Ovary (tissue), 9 donors: ENCODE data around the gene SENP6. TPM values are rescaled to one million over a fixed set of nuclear protein-coding genes. Genes with fewer than 3 reads are reported as not detected.
"Not testable (repeated sequence)": the region's sequence is repeated elsewhere in the genome, so short reads cannot be mapped to it uniquely, and the experiment has no call there.

Experiments
- DNase-seq, 5 donors: peaks; one replicate each; pipeline ENCODE4 v3.0.0-alpha.2; 2019 to 2020
- H3K27ac ChIP-seq, 2 donors: fragments of 200-600 bp; one replicate each; pipeline versions ENCODE4 v1.5.1 to v1.8.0; 2019 to 2022
- H3K27me3 ChIP-seq: fragments of 200-600 bp; one replicate; pipeline ENCODE4 v1.8.0; 2022
- H3K36me3 ChIP-seq: fragments of 200-600 bp; sonication (generic); one replicate; pipeline ENCODE4 v1.5.1; 2019
- H3K4me1 ChIP-seq: one replicate; pipeline ENCODE4 v1.8.1; 2013; ENCODE audit warnings: mild to moderate bottlenecking, moderate library complexity; ENCODE audit not compliant: insufficient read depth
- H3K4me3 ChIP-seq: fragments of 200-600 bp; sonication (generic); one replicate; pipeline ENCODE4 v1.5.1; 2017
- H3K9me3 ChIP-seq, 2 donors: fragments of 200-600 bp in 1 of 2; sonication (generic) in 1 of 2; one replicate each; pipeline versions ENCODE4 v1.5.1 to v1.8.1; 2013 to 2019; ENCODE audit warnings: mild to moderate bottlenecking in 1 of 2, moderate library complexity in 1 of 2
- CTCF ChIP-seq, 3 donors: fragments of 450-650 bp in 2 of 3; fragments of 200-600 bp in 1 of 3; IDR thresholded peaks; one replicate each; pipeline versions ENCODE4 v1.5.1 to v1.8.0; 2016 to 2022; ENCODE audit warnings: antibody characterized with exemption in 3 of 3, mild to moderate bottlenecking in 1 of 3
- EP300 ChIP-seq: sonication (generic); formaldehyde crosslinking; IDR thresholded peaks from one replicate; pipeline ENCODE4 v1.6.1; 2017; ENCODE audit warnings: antibody characterized with exemption
- POLR2A ChIP-seq: fragments of 450-650 bp; IDR thresholded peaks from one replicate; pipeline ENCODE4 v1.6.1; 2017; ENCODE audit warnings: antibody characterized with exemption, mild to moderate bottlenecking, moderate library complexity
- WGBS, 3 donors: extraction: QIAGEN DNeasy Blood & Tissue Kit in 1 of 3; methylation state at CpG; one replicate each; pipeline versions ENCODE4 v1.1.5 to v1.1.7; 2013 to 2017; 5-methylcytosine and 5-hydroxymethylcytosine counted together
- intact Hi-C, 4 donors: fragments of 100-400 bp; cut with DNase I; formaldehyde crosslinking; loops; one replicate each; pipeline versions ENCODE4 v1.11.0 to v1.15.1; 2022 to 2023
- polyA plus RNA-seq, 2 donors: library from polyadenylated mRNA; stranded (reverse); fragments of 200-250 nt in 1 of 2; fragments of 350-450 nt in 1 of 2; fragmentation: Illumina TruSeq in 1 of 2; extraction: RNeasy Lipid Tissue Mini Kit (QIAGEN cat#74804) in 1 of 2; gene quantifications; one replicate each; pipeline ENCODE4 v1.2.3, GENCODE V29; 2013 to 2014
- total RNA-seq, 7 donors: library from RNA; depleted of rRNA in 2 of 7; stranded (reverse); fragments of >200 nt in 2 of 7; fragmentation: NEBNext Ultra II Directional in 3 of 7; extraction: Animal tissue kit (Norgen Biotek cat#: 25700) in 3 of 7; gene quantifications; one replicate each; pipeline versions ENCODE4 v1.1.0 to v1.2.4, GENCODE V29; 2016 to 2023
- donor health status: DM: no; HTN: no; CAD: no; lungs with moderate emphysema.
- donor health status: DM: no; HTN: no; CAD: no.
- donor health status: Bipolar disorder and iron deficiency.
- donor health status: DM: yes; HTN: yes; CAD: no.
- donor health status: DM: no; HTN: no; CAD: no.
- donor health status: DM: yes; HTN: yes; CAD: no.

SENP6 gene
- total and polyA plus RNA-seq, 9 donors = 43.0 to 158 (median 132) TPM

GRCh38 chr6:75624335-75624734 is 22.7 kb downstream of the SENP6 start:
- H3K4me1 ChIP-seq = peaks cover 5% of the 10 kb centered on the region
- no peaks in the 10 kb centered on the region for H3K9me3 ChIP-seq
- no peak overlapping the region for H3K27ac ChIP-seq
- WGBS, 3 donors = 91 to 96% (median 93%) methylated on average over 4 of the region's 4 CpGs
- intact Hi-C loops = no loop called here
- H3K4me3 ChIP-seq = no peak overlapping the region
- TF ChIP-seq CTCF (IDR thresholded peaks at IDR 0.05) (no peak), POLR2A (no peak), EP300 (no peak)
- no peaks in the 10 kb centered on the region for H3K27me3 ChIP-seq
- no peak for DNase-seq
- H3K36me3 ChIP-seq = no peaks in the 10 kb centered on the region

GRCh38 chr6:75624988-75625387 is 23.3 kb downstream of the SENP6 start:
- intact Hi-C loops = no loop called here

GRCh38 chr6:75626561-75626960 is 24.9 kb downstream of the SENP6 start:
- H3K4me3 ChIP-seq = no peak overlapping the region
- no peaks in the 10 kb centered on the region for H3K9me3 ChIP-seq
- no peak overlapping the region for H3K27ac ChIP-seq
- TF ChIP-seq POLR2A = no peak
- no peak for TF ChIP-seq EP300
- no peak for TF ChIP-seq CTCF (IDR thresholded peaks at IDR 0.05)
- intact Hi-C loops = no loop called here
- no peak for DNase-seq
- WGBS, 3 donors = 86 to 97% (median 90%) methylated on average over 2 of the region's 2 CpGs
- H3K36me3 ChIP-seq = no peaks in the 10 kb centered on the region
- H3K27me3 ChIP-seq = no peaks in the 10 kb centered on the region
- H3K4me1 ChIP-seq = no peaks in the 10 kb centered on the region

More at GRCh38 chr6:75624988-75625387, 23.3 kb downstream of the SENP6 start:
- Histone ChIP-seq H3K4me1 (peaks cover 5% of the 10 kb centered on the region), H3K27me3 (no peaks in the 10 kb centered on the region), H3K9me3 (no peaks in the 10 kb centered on the region), H3K27ac (no peak overlapping the region), H3K4me3 (no peak overlapping the region), H3K36me3 (no peaks in the 10 kb centered on the region)
- TF ChIP-seq EP300 (no peak), CTCF (IDR thresholded peaks at IDR 0.05) (no peak), POLR2A (no peak)
- DNase-seq = no peak
- 81 to 89% (median 83%) methylated on average over 7 of the region's 7 CpGs for WGBS, 3 donors

GRCh38 chr6:75627708-75628107 is 26.0 kb downstream of the SENP6 start:
- H3K36me3 ChIP-seq, H3K4me1 ChIP-seq, DNase-seq: not testable (repeated sequence)

GRCh38 chr6:75631859-75632635 is 30.4 kb downstream of the SENP6 start:
- H3K9me3 ChIP-seq = no peaks in the 10 kb centered on the region
- TF ChIP-seq CTCF (IDR thresholded peaks at IDR 0.05) (no peak), EP300 (no peak), POLR2A (no peak)
- H3K27me3 ChIP-seq = no peaks in the 10 kb centered on the region
- intact Hi-C loops = no loop called here
- H3K4me3 ChIP-seq = no peak overlapping the region
- DNase-seq = no peak
- no peaks in the 10 kb centered on the region for H3K4me1 ChIP-seq
- no peaks in the 10 kb centered on the region for H3K36me3 ChIP-seq
- 80 to 87% (median 87%) methylated on average over 5 of the region's 5 CpGs for WGBS, 3 donors
- no peak overlapping the region for H3K27ac ChIP-seq

More at GRCh38 chr6:75627708-75628107, 26.0 kb downstream of the SENP6 start:
- H3K27me3 ChIP-seq, H3K27ac ChIP-seq, intact Hi-C loops, H3K9me3 ChIP-seq, H3K4me3 ChIP-seq: not testable (repeated sequence)
- 93 to 96% (median 95%) methylated on average over 9 of the region's 9 CpGs for WGBS, 3 donors
